Hepatocyte (in vitro differentiated cells): ENCODE data around the gene TBCD.

Experiments
- EZH2 ChIP-seq: fragments of 200-600 bp; sonication (generic); IDR thresholded peaks from 2 replicates; pipeline ENCODE4 v1.6.1; 2016; ENCODE audit warnings: antibody characterized with exemption, mild to moderate bottlenecking, borderline replicate concordance
- EZH2phosphoT487 ChIP-seq: fragments of 200-600 bp; sonication (generic); IDR thresholded peaks from one replicate; pipeline ENCODE4 v1.6.1; 2018; ENCODE audit warnings: antibody characterized with exemption, mild to moderate bottlenecking, low read depth, moderate library complexity; ENCODE audit not compliant: unreplicated experiment, severe bottlenecking
- TF ChIP-seq, protein P1 (sequence below): fragments of 200-600 bp; sonication (generic); IDR thresholded peaks from 2 replicates; pipeline ENCODE4 v1.5.1; 2016; ENCODE audit warnings: antibody characterized with exemption, mild to moderate bottlenecking; ENCODE audit not compliant: poor library complexity

DNA sequence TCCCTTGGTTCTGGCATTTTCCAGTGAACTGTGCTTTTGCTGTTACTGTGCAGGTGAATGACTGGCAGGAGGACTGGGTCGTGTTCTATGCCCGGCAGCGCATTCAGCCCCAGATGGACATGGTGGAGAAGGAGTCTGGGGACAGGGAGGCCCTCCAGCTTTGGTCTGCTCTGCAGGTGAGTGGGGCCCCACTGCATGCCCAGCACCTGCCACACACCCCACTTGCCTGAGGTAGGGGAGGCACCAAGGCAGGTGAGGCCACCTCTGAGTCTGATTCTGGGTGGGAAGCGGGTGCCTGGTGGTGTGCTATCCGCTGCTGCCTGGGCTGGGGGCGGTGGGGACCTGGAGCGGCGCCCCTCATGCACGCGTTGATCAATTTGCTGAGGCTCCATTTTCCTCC is 25.4 kb upstream of the TBCD start:
- TF ChIP-seq, protein P1, sequence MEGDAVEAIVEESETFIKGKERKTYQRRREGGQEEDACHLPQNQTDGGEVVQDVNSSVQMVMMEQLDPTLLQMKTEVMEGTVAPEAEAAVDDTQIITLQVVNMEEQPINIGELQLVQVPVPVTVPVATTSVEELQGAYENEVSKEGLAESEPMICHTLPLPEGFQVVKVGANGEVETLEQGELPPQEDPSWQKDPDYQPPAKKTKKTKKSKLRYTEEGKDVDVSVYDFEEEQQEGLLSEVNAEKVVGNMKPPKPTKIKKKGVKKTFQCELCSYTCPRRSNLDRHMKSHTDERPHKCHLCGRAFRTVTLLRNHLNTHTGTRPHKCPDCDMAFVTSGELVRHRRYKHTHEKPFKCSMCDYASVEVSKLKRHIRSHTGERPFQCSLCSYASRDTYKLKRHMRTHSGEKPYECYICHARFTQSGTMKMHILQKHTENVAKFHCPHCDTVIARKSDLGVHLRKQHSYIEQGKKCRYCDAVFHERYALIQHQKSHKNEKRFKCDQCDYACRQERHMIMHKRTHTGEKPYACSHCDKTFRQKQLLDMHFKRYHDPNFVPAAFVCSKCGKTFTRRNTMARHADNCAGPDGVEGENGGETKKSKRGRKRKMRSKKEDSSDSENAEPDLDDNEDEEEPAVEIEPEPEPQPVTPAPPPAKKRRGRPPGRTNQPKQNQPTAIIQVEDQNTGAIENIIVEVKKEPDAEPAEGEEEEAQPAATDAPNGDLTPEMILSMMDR: no peak
- TF ChIP-seq EZH2 (no peak), EZH2phosphoT487 (no peak)
